Glomerular visceral epithelial cell (primary cell): Measurements from ENCODE around the gene PRR29.
"Not testable (repeated sequence)": the region's sequence is repeated elsewhere in the genome, so short reads cannot be mapped to it uniquely, and the experiment has no call there.

Experiments
- DNase-seq: peaks from one replicate; pipeline ENCODE4 v3.0.0-alpha.2; 2016; ENCODE audit errors: extremely low spot score

PRR29 gene

GRCh38 chr17:63997341-63998048 lies 656 bp upstream of the PRR29 start:
- DNase-seq, result no peak

- DNase-seq, result no peak
These were observed 849 bp downstream of the PRR29 start for GRCh38 chr17:63998721-63999679.

GRCh38 chr17:63999680-64000531 lies 1.8 kb downstream of the PRR29 start:
- no peak for DNase-seq

GRCh38 chr17:64001091-64001579 lies 3.0 kb downstream of the PRR29 start:
- no peak for DNase-seq

GRCh38 chr17:64001763-64002529 lies 3.8 kb downstream of the PRR29 start:
- no peak for DNase-seq

- no peak for DNase-seq
These were observed 4.7 kb downstream of the PRR29 start for GRCh38 chr17:64002658-64003525.

- DNase-seq, result no peak
These were observed 5.5 kb downstream of the PRR29 start for GRCh38 chr17:64003526-64004121.

GRCh38 chr17:64004218-64004770 lies 6.1 kb downstream of the PRR29 start:
- DNase-seq, result no peak

- no peak for DNase-seq
These were observed 7.0 kb downstream of the PRR29 start for GRCh38 chr17:64004903-64005733.

- DNase-seq, result no peak
These were observed 7.6 kb downstream of the PRR29 start for GRCh38 chr17:64005734-64006167.

GRCh38 chr17:64006361-64007088 lies 8.4 kb downstream of the PRR29 start:
- no peak for DNase-seq

GRCh38 chr17:64007089-64007837 lies 9.1 kb downstream of the PRR29 start:
- not testable (repeated sequence) for DNase-seq

- DNase-seq, result no peak
These were observed 9.7 kb downstream of the PRR29 start for GRCh38 chr17:64007838-64008282.

GRCh38 chr17:64008346-64008745 lies 10.2 kb downstream of the PRR29 start:
- no peak for DNase-seq

GRCh38 chr17:64008830-64009229 lies 10.7 kb downstream of the PRR29 start:
- DNase-seq, result no peak

- no peak for DNase-seq
These were observed 11.6 kb downstream of the PRR29 start for GRCh38 chr17:64009571-64010402.
